Measurements from ENCODE around the gene PAGR1. TPM values are rescaled to one million over a fixed set of nuclear protein-coding genes. Genes with fewer than 3 reads are reported as not detected.
"Not testable (repeated sequence)": the region's sequence is repeated elsewhere in the genome, so short reads cannot be mapped to it uniquely, and the experiment has no call there.

The PAGR1 gene
- total RNA-seq, 1 experiment from 2014 or later, result 60.1 TPM

- no peak for ATAC-seq
- TF ChIP-seq CREB1 (CRISPR knock-in tag; IDR thresholded peaks at IDR 0.05) (no peak), ZNF317 (CRISPR knock-in tag; IDR thresholded peaks at IDR 0.05; ENCODE audit: borderline replicate concordance, low read depth) (no peak), RORB (CRISPR knock-in tag; IDR thresholded peaks at IDR 0.05) (no peak), ERG (CRISPR knock-in tag; IDR thresholded peaks at IDR 0.05) (no peak), ZNF423 (CRISPR knock-in tag; IDR thresholded peaks at IDR 0.05) (no peak), USF2 (CRISPR knock-in tag; IDR thresholded peaks at IDR 0.05) (no peak)
- H3K27ac Mint-ChIP-seq, result no peak overlapping the region
- no peaks in the 10 kb centered on the region for H3K27me3 Mint-ChIP-seq (ENCODE audit: low read depth)
- no peaks in the 10 kb centered on the region for H3K9me3 Mint-ChIP-seq
- no peak for DNase-seq (ENCODE audit: low spot score)
- no peaks in the 10 kb centered on the region for H3K4me1 Mint-ChIP-seq
- POLR2A ChIA-PET, result no interaction called here
- CTCF ChIA-PET, result no interaction called here
- no peak overlapping the region for H3K4me3 Mint-ChIP-seq
- no peaks in the 10 kb centered on the region for H3K36me3 Mint-ChIP-seq
Observed at GRCh38 chr16:29831490-29831889, 15.5 kb downstream of the PAGR1 start.

- ChIA-PET POLR2A (interaction anchor here (0.6 kb wide), 1 partner anchor 94 kb away, joined by 8 read pairs; no protein-coding TSS in a partner anchor), CTCF (interaction anchor here (0.7 to 1.8 kb wide), 3 partner anchors 10 to 48 kb away, joined by 3 to 9 read pairs (median 3); no protein-coding TSS in a partner anchor)
- H3K4me3 Mint-ChIP-seq; DNase-seq (ENCODE audit: low spot score); H3K4me1 Mint-ChIP-seq; H3K27me3 Mint-ChIP-seq (ENCODE audit: low read depth); H3K9me3 Mint-ChIP-seq; ATAC-seq; H3K27ac Mint-ChIP-seq; H3K36me3 Mint-ChIP-seq: not testable (repeated sequence)
Observed at GRCh38 chr16:29833219-29833618, 17.3 kb downstream of the PAGR1 start.

- no peaks in the 10 kb centered on the region for H3K36me3 Mint-ChIP-seq
- H3K9me3 Mint-ChIP-seq, result no peaks in the 10 kb centered on the region
- no peak overlapping the region for H3K27ac Mint-ChIP-seq
- H3K4me1 Mint-ChIP-seq, result no peaks in the 10 kb centered on the region
- POLR2A ChIA-PET, result interaction anchor here (0.6 to 0.8 kb wide), 2 partner anchors 9 to 10 kb away, joined by 3 to 4 read pairs; no protein-coding TSS in a partner anchor
- DNase-seq (ENCODE audit: low spot score) (no peak), ATAC-seq (no peak)
- CTCF ChIA-PET, result interaction anchor here (0.7 to 2.0 kb wide), 4 partner anchors 9 to 187 kb away, joined by 3 to 13 read pairs (median 6); no protein-coding TSS in a partner anchor
- TF ChIP-seq E2F4 (CRISPR knock-in tag; IDR thresholded peaks at IDR 0.05; ENCODE audit: borderline replicate concordance, low read depth), result no peak
- no peak for TF ChIP-seq PRRX2 (CRISPR knock-in tag; IDR thresholded peaks at IDR 0.05)
- no peak for TF ChIP-seq CREM (CRISPR knock-in tag; IDR thresholded peaks at IDR 0.05)
- no peak for TF ChIP-seq ZNF317 (CRISPR knock-in tag; IDR thresholded peaks at IDR 0.05; ENCODE audit: borderline replicate concordance, low read depth)
- H3K27me3 Mint-ChIP-seq (ENCODE audit: low read depth), result no peaks in the 10 kb centered on the region
- H3K4me3 Mint-ChIP-seq, result no peak overlapping the region
Observed at GRCh38 chr16:29834079-29834478, 18.1 kb downstream of the PAGR1 start.

- Mint-ChIP-seq H3K36me3 (no peaks in the 10 kb centered on the region), H3K9me3 (no peaks in the 10 kb centered on the region), H3K4me1 (no peaks in the 10 kb centered on the region), H3K27ac (no peak overlapping the region), H3K27me3 (ENCODE audit: low read depth) (no peaks in the 10 kb centered on the region; the same call in 1 of the 2 replicates), H3K4me3 (no peak overlapping the region)
- DNase-seq (ENCODE audit: low spot score) (no peak), ATAC-seq (no peak)
- CTCF ChIA-PET, result interaction anchor here (2.0 kb wide), 1 partner anchor 12 kb away, joined by 13 read pairs; no protein-coding TSS in a partner anchor
- POLR2A ChIA-PET, result no interaction called here
- TF ChIP-seq ERG (CRISPR knock-in tag; IDR thresholded peaks at IDR 0.05) (no peak), IRF1 (CRISPR knock-in tag; IDR thresholded peaks at IDR 0.05) (no peak), ATF1 (CRISPR knock-in tag; IDR thresholded peaks at IDR 0.05) (no peak), ZNF281 (CRISPR knock-in tag; IDR thresholded peaks at IDR 0.05) (no peak), GRHL2 (CRISPR knock-in tag; IDR thresholded peaks at IDR 0.05; ENCODE audit: insufficient replicate concordance, severe bottlenecking) (no peak), ZNF532 (CRISPR knock-in tag; IDR thresholded peaks at IDR 0.05; ENCODE audit: borderline replicate concordance) (no peak), ZNF671 (CRISPR knock-in tag; IDR thresholded peaks at IDR 0.05) (no peak)
Observed at GRCh38 chr16:29835926-29836325, 20.0 kb downstream of the PAGR1 start.
